ENCODE results near the gene GPC6. TPM values are rescaled to one million over a fixed set of nuclear protein-coding genes. Genes with fewer than 3 reads are reported as not detected.

GPC6 gene
- total RNA-seq, 1 donor from 2014 or later, result 42.9 TPM

GRCh38 chr13:94246495-94246894, 1019.9 kb downstream of the GPC6 start:
- no peaks in the 10 kb centered on the region for H4K20me1 ChIP-seq (ENCODE audit: low read depth)
- TF ChIP-seq CTCF (IDR thresholded peaks at IDR 0.05) (no peak), EZH2 (IDR thresholded peaks at IDR 0.05) (no peak)
- no peak overlapping the region for H3K4me2 ChIP-seq
- no peak overlapping the region for H2AFZ ChIP-seq (replicated peaks)
- no peaks in the 10 kb centered on the region for H3K27me3 Mint-ChIP-seq (ENCODE audit: insufficient read depth, low read depth)
- DNase-seq (ENCODE audit: low spot score), result no peak
- H3K4me3 Mint-ChIP-seq, result no peak overlapping the region
- peaks cover 10% of the 10 kb centered on the region for H3K4me1 Mint-ChIP-seq
- H3K36me3 Mint-ChIP-seq, result no peaks in the 10 kb centered on the region
- H3K9ac ChIP-seq, result no peak overlapping the region
- H3F3A ChIP-seq (ENCODE audit: low read depth), result no peaks in the 10 kb centered on the region
- H3K27me3 ChIP-seq, result no peaks in the 10 kb centered on the region
- no peaks in the 10 kb centered on the region for H3K4me1 ChIP-seq
- peaks cover 5% of the 10 kb centered on the region for H3K36me3 ChIP-seq
- no peak overlapping the region for H3K27ac ChIP-seq
- H3K27ac Mint-ChIP-seq, result no peak overlapping the region
- H3K9me3 ChIP-seq (ENCODE audit: low read depth), result no peaks in the 10 kb centered on the region
- no peak overlapping the region for H3K4me3 ChIP-seq
- no peaks in the 10 kb centered on the region for H3K79me2 ChIP-seq (ENCODE audit: low read depth)
- H3K9me3 Mint-ChIP-seq, result peaks cover 19% of the 10 kb centered on the region

- Mint-ChIP-seq H3K9me3 (peaks cover 19% of the 10 kb centered on the region), H3K27me3 (ENCODE audit: insufficient read depth, low read depth) (no peaks in the 10 kb centered on the region), H3K27ac (no peak overlapping the region), H3K4me3 (no peak overlapping the region), H3K4me1 (peaks cover 10% of the 10 kb centered on the region), H3K36me3 (no peaks in the 10 kb centered on the region)
- Histone ChIP-seq H3K27me3 (no peaks in the 10 kb centered on the region), H3K4me1 (no peaks in the 10 kb centered on the region), H3K79me2 (ENCODE audit: low read depth) (no peaks in the 10 kb centered on the region), H3K4me2 (no peak overlapping the region), H3K4me3 (no peak overlapping the region), H3K27ac (no peak overlapping the region), H3K9ac (no peak overlapping the region), H3K36me3 (peaks cover 5% of the 10 kb centered on the region), H3K9me3 (ENCODE audit: low read depth) (no peaks in the 10 kb centered on the region), H3F3A (ENCODE audit: low read depth) (no peaks in the 10 kb centered on the region), H4K20me1 (ENCODE audit: low read depth) (no peaks in the 10 kb centered on the region), H2AFZ (replicated peaks) (no peak overlapping the region)
- no peak for TF ChIP-seq EZH2phosphoT487 (IDR thresholded peaks at IDR 0.05)
- no peak for TF ChIP-seq CTCF (IDR thresholded peaks at IDR 0.05)
- no peak for DNase-seq (ENCODE audit: low spot score)
These were observed 1021.3 kb downstream of the GPC6 start for GRCh38 chr13:94247890-94248289.

GRCh38 chr13:94248454-94249228, 1022.0 kb downstream of the GPC6 start:
- Histone ChIP-seq H3K4me2 (no peak overlapping the region), H3K27ac (no peak overlapping the region), H3F3A (ENCODE audit: low read depth) (no peaks in the 10 kb centered on the region), H3K4me3 (no peak overlapping the region), H3K27me3 (no peaks in the 10 kb centered on the region), H3K4me1 (no peaks in the 10 kb centered on the region), H3K9ac (no peak overlapping the region), H3K9me3 (ENCODE audit: low read depth) (no peaks in the 10 kb centered on the region), H3K79me2 (ENCODE audit: low read depth) (no peaks in the 10 kb centered on the region), H2AFZ (replicated peaks) (no peak overlapping the region), H3K36me3 (peaks cover 5% of the 10 kb centered on the region), H4K20me1 (ENCODE audit: low read depth) (no peaks in the 10 kb centered on the region)
- peaks cover 10% of the 10 kb centered on the region for H3K4me1 Mint-ChIP-seq
- H3K27me3 Mint-ChIP-seq (ENCODE audit: insufficient read depth, low read depth), result no peaks in the 10 kb centered on the region
- H3K4me3 Mint-ChIP-seq, result no peak overlapping the region
- H3K9me3 Mint-ChIP-seq, result peaks cover 19% of the 10 kb centered on the region
- no peaks in the 10 kb centered on the region for H3K36me3 Mint-ChIP-seq
- DNase-seq (ENCODE audit: low spot score), result no peak
- TF ChIP-seq EZH2 (IDR thresholded peaks at IDR 0.05), result no peak
- no peak for TF ChIP-seq CTCF (IDR thresholded peaks at IDR 0.05)
- no peak overlapping the region for H3K27ac Mint-ChIP-seq

All from neural progenitor cell (in vitro differentiated cells).